GM19240 (cell line): Measurements from ENCODE around the gene DMXL1.

Source experiments
- DNase-seq: peaks from one replicate; pipeline ENCODE4 v3.0.0; 2011; ENCODE audit warnings: low spot score; ENCODE audit not compliant: insufficient read length

Gene DMXL1

DNA sequence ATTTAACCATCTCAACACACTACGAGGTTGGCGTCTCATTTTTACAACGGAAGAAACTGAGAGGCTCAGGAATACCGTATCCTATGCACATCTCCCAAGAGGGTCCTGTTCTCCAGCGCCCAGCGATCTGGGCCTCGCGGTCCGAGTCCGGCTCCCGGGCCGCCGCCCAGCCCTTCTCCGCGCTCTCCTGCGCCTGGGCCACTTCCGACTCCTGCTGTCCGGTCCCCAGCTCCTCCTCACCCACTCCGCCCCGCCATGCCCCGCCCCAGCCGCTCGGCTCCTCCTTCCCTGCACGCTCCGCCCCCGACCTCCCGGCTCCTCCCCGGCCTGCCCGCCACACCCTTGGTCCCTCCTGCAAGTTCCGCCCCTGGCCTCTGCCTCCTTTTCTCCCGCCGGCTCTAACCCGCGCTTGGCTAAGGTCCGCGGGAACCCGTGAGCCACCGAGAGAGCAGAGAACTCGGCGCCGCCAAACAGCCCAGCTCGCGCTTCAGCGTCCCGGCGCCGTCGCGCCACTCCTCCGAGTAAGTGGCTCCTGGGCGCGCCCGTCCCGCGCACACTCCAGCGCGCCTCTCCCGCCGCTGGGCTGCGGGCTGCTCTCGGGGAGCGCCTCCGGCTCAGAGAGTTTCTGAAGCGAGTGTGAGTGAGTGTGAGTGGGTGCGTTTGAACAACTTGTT lies 197.6 kb downstream of the DMXL1 start:
- peak; percentile 35 for DNase-seq

DNA sequence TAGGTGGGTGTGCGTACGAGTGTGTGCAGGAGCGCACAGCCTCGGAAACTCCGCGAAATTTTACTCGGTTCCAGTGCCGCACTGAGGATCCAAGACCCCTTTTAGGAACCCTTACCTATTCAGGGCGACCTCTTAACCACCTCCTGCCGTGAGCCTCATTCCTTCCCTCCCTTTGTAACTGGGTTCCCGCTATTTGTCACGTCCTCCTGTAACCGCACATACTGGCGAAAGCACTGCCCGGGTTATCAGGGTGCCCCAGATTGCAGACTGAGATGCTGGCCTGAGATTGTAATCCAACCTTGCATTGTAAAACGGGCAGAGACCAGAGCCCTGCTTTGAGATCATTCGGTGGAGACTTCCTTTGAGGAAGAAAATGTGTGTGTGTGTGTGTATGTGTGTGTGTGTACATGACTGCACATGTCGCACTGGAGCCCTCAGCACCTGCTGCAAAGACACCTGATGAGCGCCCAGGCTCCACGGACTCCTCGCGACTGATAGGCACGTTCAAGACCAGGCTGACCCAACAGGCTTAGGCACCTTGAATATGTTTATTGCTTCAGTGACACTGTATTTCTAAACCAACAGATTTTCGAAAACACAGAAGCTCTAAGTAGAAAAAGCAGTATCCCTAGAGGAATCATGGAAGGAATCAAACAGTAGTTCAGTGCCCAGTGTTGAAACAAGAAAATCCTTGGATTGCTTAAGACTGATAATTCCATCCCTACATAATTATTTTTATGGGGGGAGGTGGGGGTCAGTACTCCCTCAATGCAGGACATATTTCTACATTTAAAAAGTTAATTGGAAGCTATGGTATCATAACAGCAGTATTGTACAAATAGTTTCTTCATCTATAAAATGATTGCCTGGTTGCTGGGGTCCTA lies 198.4 kb downstream of the DMXL1 start:
- DNase-seq = no peak

DNA sequence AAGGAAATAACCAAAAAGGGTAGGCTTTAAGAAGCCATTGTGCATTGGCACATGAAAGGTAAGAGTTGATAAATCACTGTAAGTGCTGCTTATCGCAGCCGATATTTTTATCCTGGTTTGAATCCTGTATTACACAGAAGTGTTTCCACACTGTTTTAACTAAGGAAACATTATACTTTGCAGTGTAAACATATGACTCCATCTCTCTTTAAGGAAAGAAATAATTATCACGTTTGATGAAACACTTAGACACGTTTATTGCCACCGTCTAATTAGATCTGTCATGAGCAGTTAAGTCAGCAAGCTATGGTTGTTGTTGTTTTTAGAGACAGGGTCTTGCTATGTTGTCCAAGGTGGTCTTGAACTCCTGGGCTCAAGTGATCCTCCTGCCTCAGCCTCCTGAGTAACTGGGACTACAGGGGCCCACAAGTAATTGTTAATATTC lies 199.3 kb downstream of the DMXL1 start:
- no peak for DNase-seq

DNA sequence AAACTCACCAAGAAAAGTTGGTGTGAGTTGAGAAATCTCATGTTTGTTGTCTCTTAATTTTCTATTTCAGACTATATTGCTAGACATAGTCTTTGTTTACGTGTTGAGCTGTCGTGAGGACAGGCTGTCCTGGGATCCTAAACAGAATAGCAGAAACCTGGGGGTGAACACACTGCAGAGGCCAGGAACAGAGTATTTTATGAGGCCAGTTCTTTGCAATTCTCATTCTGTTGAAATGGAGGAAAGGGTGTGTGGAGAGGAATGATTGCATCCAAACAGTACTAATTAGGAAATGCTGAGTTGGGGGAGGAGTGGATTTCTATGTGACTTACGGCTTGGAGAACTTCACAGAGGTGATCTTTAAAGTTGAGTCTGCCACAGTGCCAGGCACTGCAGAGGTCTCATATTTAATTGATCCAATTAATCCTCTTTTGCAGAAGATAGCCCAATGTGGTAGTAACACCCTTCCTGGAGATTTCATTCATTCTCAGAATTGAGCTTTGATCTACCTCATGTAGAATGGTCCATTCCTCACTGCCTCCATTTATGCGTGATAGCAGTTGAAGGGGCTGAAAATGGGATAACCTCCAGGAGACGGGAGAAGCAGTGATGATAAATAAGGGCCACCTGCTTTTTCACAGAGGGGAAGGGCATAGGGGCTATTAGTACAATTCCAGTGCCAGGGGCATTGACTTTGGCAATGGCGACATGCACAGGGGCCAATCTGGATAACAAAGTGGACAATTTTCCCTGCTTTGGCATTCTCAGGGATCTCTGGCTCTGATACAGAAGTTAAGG lies 200.3 kb downstream of the DMXL1 start:
- no peak for DNase-seq

DNA sequence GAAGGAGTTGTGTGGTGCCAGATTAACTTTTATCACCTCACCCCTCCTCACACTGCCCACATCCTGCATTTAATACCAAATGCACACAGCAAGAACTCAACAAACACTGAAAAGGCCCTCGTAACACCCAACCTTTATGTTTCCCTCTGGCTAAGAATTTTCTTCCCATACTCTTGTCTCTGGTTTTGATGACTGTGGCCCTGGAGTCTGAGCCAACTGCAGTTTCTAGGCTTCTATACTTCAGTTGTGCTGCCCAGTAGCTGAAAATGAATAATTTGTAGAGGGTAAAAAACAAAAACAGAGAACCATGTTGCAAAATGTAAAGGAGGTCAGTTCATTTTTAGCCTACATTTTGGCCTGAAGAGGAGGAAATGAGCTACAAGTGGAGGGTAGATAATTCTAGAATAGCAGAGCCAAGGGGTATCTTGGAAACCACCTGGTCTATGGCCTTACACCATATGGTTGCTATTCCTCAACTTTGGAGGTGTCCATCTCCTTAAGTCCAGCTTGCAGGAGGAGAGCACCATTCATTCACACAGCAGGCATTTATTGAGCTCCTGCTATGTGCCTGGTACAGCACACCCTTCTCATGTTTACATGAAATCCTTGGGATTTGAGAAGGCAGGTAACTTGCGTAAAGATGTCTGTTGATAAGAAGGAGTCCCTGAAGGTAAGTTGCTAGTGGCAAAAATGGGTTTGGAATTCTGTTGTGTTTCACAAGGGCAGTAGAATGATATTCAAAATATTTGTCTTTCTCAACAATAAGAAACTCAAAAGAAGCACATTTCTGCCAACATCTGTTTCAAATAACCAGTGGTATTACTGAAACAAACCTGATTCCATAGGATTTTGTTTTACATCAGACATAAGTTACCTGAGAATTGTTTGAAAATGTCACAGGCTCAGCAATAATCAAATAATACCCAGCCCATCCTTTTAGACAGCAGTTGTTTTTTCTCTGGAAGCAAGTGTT lies 201.2 kb downstream of the DMXL1 start:
- DNase-seq = no peak

DNA sequence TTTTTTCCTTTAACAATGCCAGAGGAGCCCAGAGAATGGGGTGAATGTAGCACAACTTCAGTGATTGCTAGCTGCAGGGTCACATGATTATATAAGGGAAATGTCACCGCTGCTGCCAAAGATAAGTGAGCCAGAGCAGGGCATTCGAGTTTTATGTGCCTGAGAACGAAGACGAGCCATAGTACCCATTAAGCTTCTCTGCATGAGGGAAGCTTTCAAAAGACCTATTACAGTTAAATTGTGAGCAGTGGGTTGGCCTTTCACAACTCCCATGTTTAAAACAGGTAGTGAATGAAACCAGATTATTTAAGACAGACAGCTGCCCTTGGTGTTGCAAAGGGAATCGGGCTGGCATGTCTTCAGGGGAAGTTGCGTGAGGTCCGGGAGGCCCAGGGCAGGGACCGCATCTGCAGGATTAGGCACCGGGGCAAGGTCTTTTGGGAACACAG lies 202.5 kb downstream of the DMXL1 start:
- DNase-seq = no peak

DNA sequence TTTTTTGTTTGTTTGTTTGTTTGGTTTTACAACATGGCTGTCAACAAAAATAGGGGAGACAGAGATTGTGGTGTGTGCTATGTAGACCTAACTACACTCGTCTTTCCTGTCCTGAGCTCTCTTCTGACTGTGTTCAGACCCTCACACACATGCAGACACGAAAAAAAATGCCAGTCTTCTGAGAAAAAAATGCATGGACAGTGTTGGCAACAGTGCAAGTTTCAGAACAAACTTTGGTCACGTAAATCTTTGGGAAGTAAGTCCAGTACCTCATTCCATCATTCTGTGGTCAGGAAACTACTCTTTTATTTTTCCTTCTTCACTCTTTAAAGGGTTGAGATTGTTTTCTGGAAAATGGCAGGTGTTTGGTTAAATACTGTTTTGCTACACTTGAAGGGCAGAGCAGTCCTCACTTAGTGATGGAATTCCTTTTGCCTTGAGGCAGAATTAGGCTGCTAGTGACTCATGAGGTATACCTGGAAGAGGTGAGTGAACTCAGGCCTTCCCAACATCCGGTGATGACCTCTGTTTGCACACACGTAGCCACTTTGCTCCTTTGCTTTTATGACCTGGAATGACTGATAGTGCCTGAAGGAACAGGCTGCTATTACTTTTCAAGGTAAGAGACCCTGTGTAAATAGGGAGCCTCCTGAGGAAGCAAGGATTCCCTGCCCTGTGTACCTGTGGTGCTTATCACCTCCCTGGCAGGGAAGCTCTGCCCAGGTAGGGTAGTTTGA lies 203.3 kb downstream of the DMXL1 start:
- DNase-seq = no peak

DNA sequence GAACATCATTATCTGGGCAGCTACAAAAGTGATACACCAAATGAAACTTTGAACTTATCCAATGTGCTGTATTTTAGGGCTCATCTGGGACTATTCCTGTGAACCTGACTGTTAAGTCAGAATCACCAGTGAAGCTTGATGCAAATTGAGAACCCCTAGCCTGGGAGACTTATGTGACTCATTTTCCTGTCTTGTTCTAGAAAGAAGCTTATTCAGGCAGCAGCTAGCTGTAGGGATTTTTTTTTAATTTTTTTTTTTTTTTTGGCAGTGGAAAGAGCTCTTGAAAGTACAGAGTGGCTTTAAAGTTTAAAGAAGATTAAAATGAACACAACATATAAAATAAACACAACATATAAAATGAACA lies 203.9 kb downstream of the DMXL1 start:
- DNase-seq = no peak

DNA sequence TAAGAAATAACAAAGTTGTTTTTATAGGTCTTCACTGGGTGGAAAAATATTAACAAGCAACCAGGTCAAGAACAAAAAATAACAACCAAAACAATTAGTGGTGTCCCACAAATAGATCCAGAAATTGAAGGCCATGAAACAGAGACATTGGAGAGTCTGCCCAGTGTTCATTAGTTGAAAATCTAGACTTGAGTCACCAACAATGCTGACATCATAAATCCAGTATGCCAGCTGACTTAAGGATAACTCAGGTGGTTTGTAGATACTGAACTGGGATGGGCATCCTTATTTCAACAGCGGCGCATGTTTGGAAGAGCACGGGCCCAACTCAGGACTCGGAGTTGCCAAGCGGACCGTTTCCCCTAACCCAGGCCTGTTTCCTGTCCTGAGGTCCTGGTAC lies 204.3 kb downstream of the DMXL1 start:
- DNase-seq = no peak

DNA sequence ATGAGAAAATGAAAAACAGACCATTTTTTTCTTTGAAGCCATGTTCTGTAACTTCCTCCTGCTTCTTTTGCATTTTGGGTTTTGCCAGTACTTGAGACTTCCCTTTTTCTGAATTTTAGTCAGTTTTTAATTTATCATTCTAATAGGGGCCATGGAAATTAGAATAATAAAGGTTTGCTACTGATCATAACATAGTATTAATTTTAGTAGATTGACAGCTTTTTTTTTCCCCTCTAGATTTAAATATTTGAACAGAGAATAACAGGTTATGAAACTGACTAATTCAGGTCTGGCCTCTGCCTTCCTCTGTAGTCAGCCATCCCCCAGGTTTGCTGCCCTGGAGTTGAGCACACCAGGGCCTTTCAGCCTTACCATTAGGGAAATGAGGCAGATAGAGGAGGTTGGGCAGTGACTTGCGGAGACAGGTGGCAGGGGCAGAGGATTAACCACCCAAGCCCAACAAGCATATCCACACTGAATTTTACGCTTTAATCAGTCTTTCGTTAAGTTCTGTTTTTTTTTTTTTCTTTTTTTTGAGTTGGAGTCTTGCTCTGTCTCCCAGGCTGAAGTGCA lies 204.8 kb downstream of the DMXL1 start:
- DNase-seq = no peak

DNA sequence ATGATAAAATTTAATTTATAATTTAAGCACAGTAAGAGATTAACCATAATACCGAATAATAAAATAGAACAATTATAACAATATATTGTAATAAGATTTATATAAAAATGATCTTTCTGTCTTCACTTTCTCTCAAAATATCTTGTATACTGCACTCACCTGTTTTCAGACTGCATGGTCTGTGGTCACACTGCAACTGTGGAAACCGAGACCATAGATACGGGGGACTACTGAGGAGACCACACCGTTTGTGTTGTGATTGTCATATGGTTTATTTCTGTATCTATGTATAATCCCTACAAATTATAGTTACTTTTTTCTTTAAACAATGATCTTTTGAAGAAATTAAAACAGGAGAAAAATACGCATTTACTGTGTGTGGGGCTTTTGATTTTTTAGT lies 206.1 kb downstream of the DMXL1 start:
- DNase-seq = no peak

DNA sequence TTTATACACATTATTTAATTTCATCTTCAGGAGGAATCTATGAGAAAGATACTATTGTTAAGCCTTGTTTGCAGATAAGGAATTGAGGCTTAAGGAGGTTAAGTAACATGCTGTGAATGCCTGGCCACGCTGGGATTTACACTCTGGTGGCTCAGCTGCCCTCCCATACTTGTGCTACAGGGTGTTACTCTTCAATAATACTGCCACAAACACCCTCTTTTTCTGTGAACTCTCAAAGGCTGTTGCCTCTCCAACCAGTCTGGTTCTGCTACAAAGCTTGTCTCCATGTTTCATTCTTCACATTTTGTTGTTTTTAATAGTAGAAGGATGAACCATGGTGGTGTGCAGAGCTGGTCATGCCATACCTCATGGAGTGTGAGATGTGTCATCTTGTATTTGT lies 208.2 kb downstream of the DMXL1 start:
- no peak for DNase-seq

DNA sequence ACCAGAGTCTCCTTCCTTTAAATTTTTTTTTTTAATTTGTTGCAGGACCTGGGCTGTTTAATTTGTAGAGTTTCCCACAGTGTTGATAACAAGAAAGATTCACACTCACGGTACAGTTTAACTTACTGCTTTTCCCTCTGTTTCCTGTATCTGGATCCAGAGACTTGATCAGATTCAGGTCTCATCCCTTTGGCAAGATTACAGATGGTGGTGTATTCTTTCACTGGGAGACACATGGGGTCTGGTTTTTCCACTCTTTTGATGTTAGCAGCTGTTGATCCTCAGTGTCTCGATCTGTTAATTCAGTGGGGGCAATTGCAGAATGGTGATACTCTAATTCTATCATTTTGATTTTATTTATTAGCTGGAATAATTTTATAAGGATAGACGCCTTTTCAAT lies 209.5 kb downstream of the DMXL1 start:
- DNase-seq = no peak

DNA sequence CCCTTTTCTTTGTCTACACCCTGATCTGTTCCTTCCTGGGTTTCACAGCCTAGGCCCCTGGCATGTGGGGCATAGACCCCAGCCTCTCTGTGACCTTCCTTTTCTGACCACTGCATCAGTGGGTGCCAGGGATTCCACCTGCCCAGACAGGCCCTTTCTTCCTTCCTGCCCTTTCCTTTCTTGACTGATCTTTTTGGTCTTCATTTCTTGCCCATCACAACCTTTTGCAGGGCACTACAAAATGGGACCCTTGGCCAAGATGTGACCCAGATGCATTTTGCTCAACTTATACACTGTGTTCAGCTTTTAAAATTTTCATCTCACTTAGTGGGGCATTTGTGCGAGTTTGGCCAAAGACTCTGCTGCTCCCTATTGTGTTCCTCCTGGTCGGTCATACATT lies 211.7 kb downstream of the DMXL1 start:
- no peak for DNase-seq

DNA sequence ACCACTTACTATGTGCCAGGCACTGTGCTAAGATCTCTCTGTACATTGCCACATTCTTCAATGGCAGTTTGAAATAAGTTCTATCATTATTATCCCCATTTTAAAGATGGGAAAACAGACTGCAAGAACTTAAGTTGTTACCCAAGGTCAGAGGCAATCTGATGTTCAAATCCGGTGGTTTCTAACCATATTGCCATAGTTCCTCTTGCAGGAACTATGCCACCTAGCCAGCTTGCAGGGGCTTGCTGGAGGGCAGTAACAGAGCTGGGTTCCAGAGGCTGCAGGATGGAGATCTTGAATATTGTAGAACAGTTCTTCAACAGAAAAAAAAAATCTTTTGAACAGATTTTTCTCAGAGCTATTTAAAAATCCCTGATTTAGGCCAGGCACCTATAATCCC lies 213.1 kb downstream of the DMXL1 start:
- DNase-seq = no peak

DNA sequence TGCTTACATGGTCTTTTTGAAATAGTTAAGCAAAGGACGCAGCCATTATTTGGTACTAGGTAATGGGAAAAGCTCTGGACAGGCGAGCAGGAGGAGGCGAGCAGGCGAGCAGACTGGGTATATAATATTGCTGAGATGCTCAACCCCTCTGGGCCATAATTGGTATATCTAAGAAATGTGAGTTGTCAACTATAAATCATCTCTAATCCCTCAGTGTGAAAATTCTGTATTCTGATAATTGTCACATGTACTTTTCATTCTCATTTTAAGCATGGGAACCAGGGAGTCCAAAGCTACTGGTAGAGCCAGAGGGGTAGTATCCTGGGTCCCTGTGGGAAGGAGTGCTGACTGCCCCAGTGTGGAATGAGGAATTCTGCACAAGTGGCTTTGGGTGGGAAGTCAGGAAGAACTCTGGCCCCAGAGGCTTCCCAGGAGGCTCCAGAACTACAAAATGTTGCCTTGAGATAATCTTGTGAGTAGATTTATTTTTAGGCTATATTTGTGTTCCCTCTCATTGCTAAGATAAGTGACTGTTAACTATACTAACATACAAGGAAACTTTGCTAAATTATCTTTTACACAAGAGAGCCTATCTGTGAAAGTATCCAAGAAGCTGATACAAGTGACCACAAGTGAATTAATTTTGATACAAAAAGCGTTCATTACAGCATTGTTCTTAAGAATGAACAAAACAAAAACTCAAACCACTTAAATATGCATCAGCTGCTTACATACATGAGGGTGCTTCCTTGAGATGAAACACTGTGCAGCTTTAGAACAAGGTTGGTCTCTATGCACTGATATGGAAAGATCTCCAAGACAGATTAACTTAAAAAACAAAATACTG lies 214.4 kb downstream of the DMXL1 start:
- DNase-seq = no peak

DNA sequence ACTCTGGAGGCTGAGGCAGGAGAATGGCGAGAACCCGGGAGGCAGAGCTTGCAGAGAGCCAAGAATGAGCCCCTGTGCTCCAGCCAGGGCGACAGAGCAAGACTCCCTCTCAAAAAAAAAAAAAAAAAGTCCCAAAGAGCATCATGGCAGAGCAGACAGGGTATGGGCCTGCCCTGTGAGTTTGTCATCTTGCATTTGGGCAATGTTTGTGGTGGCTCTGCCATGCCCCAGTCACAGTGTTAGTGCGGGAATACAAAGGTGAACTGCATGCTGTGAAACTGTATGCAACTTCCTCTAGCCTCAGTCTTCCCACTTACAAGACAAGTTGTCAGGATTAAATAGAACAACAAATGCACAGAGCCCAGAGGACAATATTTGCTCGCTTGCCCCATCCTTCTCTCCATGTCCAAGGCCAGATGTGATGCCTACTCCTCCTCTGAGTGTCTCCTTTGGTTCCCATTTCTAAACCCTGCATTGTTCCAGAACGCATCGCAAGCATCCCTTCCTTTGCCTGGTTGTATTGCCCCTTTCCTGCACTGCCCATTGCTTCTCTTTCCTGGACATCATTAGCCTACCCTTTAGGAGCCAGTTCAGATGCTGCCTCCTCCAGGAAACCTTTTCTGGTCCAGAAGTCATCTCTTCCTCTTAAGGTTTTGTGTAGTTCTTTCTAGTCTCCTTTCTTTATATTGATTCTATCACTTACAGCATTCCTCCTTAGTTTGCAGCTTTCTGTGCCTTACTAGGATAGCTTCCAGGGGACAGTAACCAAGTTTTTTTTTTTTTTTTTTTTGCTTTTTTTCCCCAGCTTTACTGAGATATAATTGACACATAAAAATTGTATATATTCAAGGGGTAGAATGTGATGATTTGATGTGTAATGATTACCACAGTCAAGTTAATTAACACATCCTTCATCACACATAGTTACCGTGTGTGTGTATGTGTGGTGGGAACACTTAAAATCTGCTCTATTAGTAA lies 215.9 kb downstream of the DMXL1 start:
- DNase-seq = no peak
